Mucosa of stomach (tissue), 1 donor: ENCODE data around the gene SLAMF9.

Experiments used
- H3K27me3 ChIP-seq: one replicate; pipeline ENCODE4 v1.7.0; 2013; ENCODE audit warnings: mild to moderate bottlenecking, low read length; ENCODE audit not compliant: control insufficient read depth, insufficient read depth
- H3K36me3 ChIP-seq: one replicate; pipeline ENCODE4 v1.7.0; 2013; ENCODE audit warnings: low read length; ENCODE audit not compliant: control insufficient read depth, insufficient read depth
- H3K4me1 ChIP-seq: one replicate; pipeline ENCODE4 v1.7.0; 2013; ENCODE audit warnings: mild to moderate bottlenecking, low read length; ENCODE audit not compliant: control insufficient read depth, insufficient read depth
- H3K4me3 ChIP-seq: one replicate; pipeline ENCODE4 v1.7.0; 2013; ENCODE audit warnings: low read length
- H3K9ac ChIP-seq: one replicate; pipeline ENCODE4 v1.7.0; 2013; ENCODE audit warnings: mild to moderate bottlenecking, low read length, moderate library complexity
- H3K9me3 ChIP-seq: one replicate; pipeline ENCODE4 v1.7.0; 2013; ENCODE audit warnings: mild to moderate bottlenecking, low read length, moderate library complexity; ENCODE audit not compliant: control insufficient read depth
- donor health status: Pancreatic carcinoma.

Gene SLAMF9

DNA sequence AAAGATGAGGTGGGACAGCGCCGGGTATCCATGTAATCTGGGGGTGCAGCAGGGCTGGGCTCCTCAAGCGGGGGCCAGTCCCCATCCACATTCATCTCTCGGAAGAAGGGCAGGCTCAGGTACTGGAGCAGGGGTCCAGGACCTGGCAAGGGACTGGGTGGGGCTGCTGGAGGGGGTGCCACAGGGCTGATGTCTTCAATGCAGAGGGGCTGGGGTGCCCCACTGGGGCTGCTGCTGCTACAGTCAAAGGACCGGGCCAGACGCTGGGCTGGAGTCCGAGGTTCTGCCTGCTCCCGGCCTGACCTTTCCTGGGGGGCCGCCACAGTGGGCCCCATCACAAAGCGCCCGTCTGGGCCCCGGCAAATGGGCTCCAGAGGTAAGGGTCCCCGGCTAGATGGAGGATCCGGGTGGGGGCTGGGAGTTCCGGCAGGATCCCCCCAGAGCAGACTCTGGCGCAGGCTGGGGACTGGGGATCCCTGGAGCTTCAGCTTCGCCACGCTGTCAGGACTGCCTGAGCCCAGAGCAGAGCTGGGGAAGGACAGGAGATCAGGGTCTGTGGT lies 25.5 kb downstream of the SLAMF9 start:
- Histone ChIP-seq H3K36me3 (peaks cover 3% of the 10 kb centered on the region), H3K27me3 (no peaks in the 10 kb centered on the region), H3K4me3 (no peak overlapping the region), H3K9ac (no peak overlapping the region), H3K4me1 (peaks cover 20% of the 10 kb centered on the region), H3K9me3 (no peaks in the 10 kb centered on the region)

GRCh38 chr1:159927849-159928431 lies 26.1 kb downstream of the SLAMF9 start:
- no peaks in the 10 kb centered on the region for H3K9me3 ChIP-seq
- no peak overlapping the region for H3K9ac ChIP-seq
- H3K27me3 ChIP-seq = no peaks in the 10 kb centered on the region
- peaks cover 21% of the 10 kb centered on the region for H3K4me1 ChIP-seq
- peaks cover 3% of the 10 kb centered on the region for H3K36me3 ChIP-seq
- H3K4me3 ChIP-seq = no peak overlapping the region

- Histone ChIP-seq H3K27me3 (no peaks in the 10 kb centered on the region), H3K9me3 (no peaks in the 10 kb centered on the region), H3K36me3 (peaks cover 4% of the 10 kb centered on the region), H3K4me1 (peaks cover 22% of the 10 kb centered on the region), H3K9ac (no peak overlapping the region), H3K4me3 (no peak overlapping the region)
These were observed 26.7 kb downstream of the SLAMF9 start for GRCh38 chr1:159927211-159927848.

- Histone ChIP-seq H3K27me3 (no peaks in the 10 kb centered on the region), H3K4me3 (peak overlapping the region; percentile 97), H3K9ac (peak overlapping the region; percentile 98), H3K9me3 (no peaks in the 10 kb centered on the region), H3K36me3 (peaks cover 21% of the 10 kb centered on the region), H3K4me1 (peaks cover 38% of the 10 kb centered on the region)
These were observed 28.3 kb downstream of the SLAMF9 start for GRCh38 chr1:159925719-159926078.

- H3K27me3 ChIP-seq = no peaks in the 10 kb centered on the region
- peaks cover 27% of the 10 kb centered on the region for H3K36me3 ChIP-seq
- peak within 1 kb of the TSS; percentile 98 for H3K9ac ChIP-seq
- H3K4me3 ChIP-seq = peak within 1 kb of the TSS; percentile 97
- H3K4me1 ChIP-seq = peaks cover 45% of the 10 kb centered on the region
- H3K9me3 ChIP-seq = no peaks in the 10 kb centered on the region
These were observed 29.0 kb downstream of the SLAMF9 start, which contains the start of gene TAGLN2 for GRCh38 chr1:159924791-159925718. TAGLN2 (minus strand) TSS chr1:159925507; CDS start chr1:159920509, 4,998 bp downstream.

DNA sequence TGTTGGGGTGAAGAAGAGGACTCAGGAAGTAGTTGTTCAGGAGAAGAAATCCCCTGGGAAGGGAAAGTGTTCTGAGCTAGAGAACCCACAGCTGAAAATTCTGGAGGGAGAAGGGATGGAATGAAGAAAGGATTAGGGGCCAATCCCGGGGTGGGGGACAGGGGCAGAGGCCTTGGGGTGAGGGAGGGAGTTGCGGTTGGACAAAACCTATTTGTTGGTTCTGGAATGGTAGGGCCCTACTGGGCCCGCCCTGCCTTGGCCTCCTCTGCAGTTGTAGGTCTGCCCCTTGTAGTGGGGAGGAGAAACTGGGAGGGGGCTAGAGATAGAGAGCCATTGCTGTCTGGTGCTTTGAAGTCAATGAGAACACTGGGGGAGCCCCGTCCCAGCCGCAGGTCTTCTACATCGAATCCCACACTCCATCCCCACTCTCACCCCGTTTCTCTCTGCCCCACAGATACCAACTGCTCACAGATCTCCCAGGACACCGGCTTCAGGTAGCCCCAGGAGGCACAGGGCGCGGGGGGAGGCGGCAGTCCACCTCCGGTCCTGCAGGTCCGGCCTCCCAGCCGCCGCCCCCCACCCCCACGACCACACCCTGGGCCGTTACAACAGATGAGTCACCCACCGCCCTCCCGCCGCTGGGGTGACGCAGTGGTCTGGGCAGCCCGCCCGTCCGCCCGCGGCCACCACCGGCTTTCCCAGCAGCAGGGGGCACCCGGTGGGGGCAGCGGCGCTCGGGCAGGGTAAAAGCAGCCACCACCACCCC lies 29.8 kb downstream of the SLAMF9 start:
- Histone ChIP-seq H3K36me3 (peaks cover 36% of the 10 kb centered on the region), H3K4me1 (peaks cover 49% of the 10 kb centered on the region), H3K9ac (peak overlapping the region; percentile 98), H3K27me3 (no peaks in the 10 kb centered on the region), H3K4me3 (peak overlapping the region; percentile 97), H3K9me3 (no peaks in the 10 kb centered on the region)

DNA sequence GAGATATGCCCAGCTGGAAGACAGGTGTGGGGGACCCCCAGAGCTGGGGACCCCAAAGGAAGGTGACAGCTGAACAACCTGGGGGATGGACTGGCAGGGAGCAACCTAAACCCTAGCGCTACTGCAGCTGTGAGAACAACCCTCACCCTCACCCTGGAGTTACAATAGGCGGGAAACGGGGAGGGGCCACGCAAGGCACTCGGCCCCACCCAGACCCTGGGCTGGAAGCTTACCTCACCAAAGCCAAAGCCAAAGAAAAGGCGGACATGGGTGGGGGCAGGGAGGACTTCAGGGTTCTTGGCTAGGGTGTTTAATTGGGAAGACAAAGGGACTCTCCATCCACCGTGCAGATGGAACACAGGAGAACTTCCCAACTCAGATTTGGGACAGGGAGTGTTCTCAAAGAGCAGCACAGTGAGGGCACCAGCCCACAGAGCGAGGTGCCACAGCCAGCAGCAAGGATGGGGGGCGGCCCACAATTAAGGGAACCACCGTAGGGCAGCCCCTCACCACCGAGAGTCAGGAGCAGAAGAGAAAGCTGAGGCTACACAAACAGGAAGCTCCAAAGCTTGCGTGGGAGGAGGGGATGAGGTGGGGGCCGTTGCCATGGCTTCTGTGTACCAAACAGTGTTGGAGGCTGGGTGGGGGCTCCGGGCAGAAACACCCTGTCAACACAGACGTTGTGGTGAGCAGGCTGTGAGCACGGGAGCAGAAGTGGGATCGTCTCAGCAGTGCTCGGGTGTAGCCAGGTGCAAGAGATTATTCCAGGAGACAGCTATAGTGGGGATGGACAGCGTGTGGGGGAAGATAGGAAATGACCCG lies 30.6 kb downstream of the SLAMF9 start:
- Histone ChIP-seq H3K27me3 (no peaks in the 10 kb centered on the region), H3K9me3 (no peaks in the 10 kb centered on the region), H3K4me1 (peaks cover 57% of the 10 kb centered on the region), H3K36me3 (peaks cover 42% of the 10 kb centered on the region), H3K4me3 (peak overlapping the region; percentile 97), H3K9ac (peak overlapping the region; percentile 98)

DNA sequence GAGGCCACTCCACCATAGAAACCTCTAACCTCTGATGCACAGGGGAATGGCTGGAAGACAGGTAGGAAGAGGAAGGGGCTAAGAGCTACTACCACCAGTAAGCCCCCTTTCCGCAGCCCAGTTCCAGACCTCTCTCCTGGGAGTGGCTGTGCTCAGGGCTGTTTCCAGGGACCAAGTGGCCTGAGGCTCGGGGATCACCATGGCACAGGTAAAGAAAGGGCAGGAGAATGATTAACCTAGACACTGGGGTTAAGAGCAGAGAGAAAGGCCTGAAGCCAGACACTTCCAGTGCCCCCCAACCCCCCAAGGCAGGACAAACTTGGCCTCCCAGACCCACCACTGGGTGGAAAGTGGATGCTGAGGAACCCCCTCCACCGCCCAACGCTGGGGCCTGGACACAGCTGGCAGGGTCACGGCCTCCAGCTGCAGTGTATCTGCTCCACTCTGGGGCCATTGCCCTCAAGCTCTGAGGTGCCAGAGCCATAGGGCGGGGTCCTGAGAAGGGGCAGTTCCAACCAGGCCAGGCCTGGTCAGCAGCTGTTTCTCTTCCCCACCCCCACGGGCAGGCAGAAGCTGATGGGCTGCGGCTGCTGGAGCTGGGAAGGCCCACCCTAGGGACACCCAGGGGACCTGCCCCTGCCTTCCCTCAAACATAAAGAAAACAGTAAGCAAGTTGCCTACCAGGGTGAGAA lies 31.4 kb downstream of the SLAMF9 start:
- H3K4me1 ChIP-seq = peaks cover 65% of the 10 kb centered on the region
- H3K4me3 ChIP-seq = peak overlapping the region; percentile 97

GRCh38 chr1:159921700-159922504 lies 32.1 kb downstream of the SLAMF9 start:
- H3K9ac ChIP-seq = peak overlapping the region; percentile 98
- peaks cover 44% of the 10 kb centered on the region for H3K36me3 ChIP-seq
- H3K4me1 ChIP-seq = peaks cover 70% of the 10 kb centered on the region
- no peaks in the 10 kb centered on the region for H3K9me3 ChIP-seq
- no peaks in the 10 kb centered on the region for H3K27me3 ChIP-seq
- peak overlapping the region; percentile 97 for H3K4me3 ChIP-seq

More for the DNA sequence above, 31.4 kb downstream of the SLAMF9 start:
- Histone ChIP-seq H3K9ac (peak overlapping the region; percentile 98), H3K27me3 (no peaks in the 10 kb centered on the region), H3K36me3 (peaks cover 44% of the 10 kb centered on the region), H3K9me3 (no peaks in the 10 kb centered on the region)

GRCh38 chr1:159921251-159921650 lies 32.8 kb downstream of the SLAMF9 start:
- H3K36me3 ChIP-seq = peaks cover 44% of the 10 kb centered on the region
- H3K4me3 ChIP-seq = peak overlapping the region; percentile 97
- H3K9ac ChIP-seq = peak overlapping the region; percentile 98

More at GRCh38 chr1:159921251-159921650, 32.8 kb downstream of the SLAMF9 start:
- Histone ChIP-seq H3K27me3 (no peaks in the 10 kb centered on the region), H3K9me3 (no peaks in the 10 kb centered on the region), H3K4me1 (peaks cover 73% of the 10 kb centered on the region)
